NCI-H1436 (cell line): Measurements from ENCODE around the gene KHDRBS1.
"Not testable (repeated sequence)": the region's sequence is repeated elsewhere in the genome, so short reads cannot be mapped to it uniquely, and the experiment has no call there.

Experiments
- DNase-seq: peaks from one replicate; lab custom pipeline; 2025; lab: John Stamatoyannopoulos, UW

Gene KHDRBS1

GRCh38 chr1:32013386-32014198 lies at the start of gene KHDRBS1:
KHDRBS1 (plus strand) TSS chr1:32013868; CDS start chr1:32013996, 128 bp downstream.
- DNase-seq: peak; percentile 99

GRCh38 chr1:31970873-31971272 lies 42.8 kb upstream of the KHDRBS1 start:
- DNase-seq: no peak

GRCh38 chr1:31976401-31976800 lies 37.3 kb upstream of the KHDRBS1 start:
- DNase-seq: no peak

GRCh38 chr1:31977385-31978131 lies 36.1 kb upstream of the KHDRBS1 start:
- DNase-seq: no peak

- DNase-seq: no peak
These were observed 34.7 kb upstream of the KHDRBS1 start for GRCh38 chr1:31978843-31979400.

GRCh38 chr1:31980835-31981455 lies 32.7 kb upstream of the KHDRBS1 start:
- DNase-seq: no peak

GRCh38 chr1:31981456-31981839 lies 32.2 kb upstream of the KHDRBS1 start:
- DNase-seq: no peak

GRCh38 chr1:31981972-31982371 lies 31.7 kb upstream of the KHDRBS1 start:
- no peak for DNase-seq

- DNase-seq: no peak
These were observed 29.0 kb upstream of the KHDRBS1 start for GRCh38 chr1:31984419-31985347.

- no peak for DNase-seq
These were observed 28.2 kb upstream of the KHDRBS1 start for GRCh38 chr1:31985430-31985829.

GRCh38 chr1:31987135-31987619 lies 26.5 kb upstream of the KHDRBS1 start:
- no peak for DNase-seq

- no peak for DNase-seq
These were observed 23.7 kb upstream of the KHDRBS1 start for GRCh38 chr1:31989964-31990363.

GRCh38 chr1:31991182-31991581 lies 22.5 kb upstream of the KHDRBS1 start:
- no peak for DNase-seq

- no peak for DNase-seq
These were observed 18.4 kb upstream of the KHDRBS1 start for GRCh38 chr1:31995263-31995662.

- DNase-seq: not testable (repeated sequence)
These were observed 17.5 kb upstream of the KHDRBS1 start for GRCh38 chr1:31996121-31996520.

GRCh38 chr1:32001863-32002262 lies 11.8 kb upstream of the KHDRBS1 start:
- no peak for DNase-seq

- not testable (repeated sequence) for DNase-seq
These were observed 11.4 kb upstream of the KHDRBS1 start for GRCh38 chr1:32002285-32002684.

- no peak for DNase-seq
These were observed 8.1 kb upstream of the KHDRBS1 start for GRCh38 chr1:32005522-32005921.

- no peak for DNase-seq
These were observed 6.1 kb upstream of the KHDRBS1 start for GRCh38 chr1:32007591-32007940.

- DNase-seq: no peak
These were observed 3.4 kb upstream of the KHDRBS1 start for GRCh38 chr1:32010246-32010645.

GRCh38 chr1:32012709-32013385 lies 821 bp upstream of the KHDRBS1 start:
- no peak for DNase-seq
